Chondrocyte (in vitro differentiated cells): ENCODE results near the gene CCDC82. TPM values are rescaled to one million over a fixed set of nuclear protein-coding genes. Genes with fewer than 3 reads are reported as not detected.

ENCODE experiments used
- DNase-seq: peaks from one replicate; pipeline ENCODE4 v3.0.0; 2021; ENCODE audit warnings: mixed read lengths, low spot score
- H3K27ac Mint-ChIP-seq: one replicate; pipeline ENCODE4 v1.8.0; 2021; ENCODE audit warnings: mild to moderate bottlenecking, moderate library complexity, mixed read lengths; ENCODE audit not compliant: unreplicated experiment
- H3K27me3 Mint-ChIP-seq: 2 replicates; pipeline ENCODE4 v1.8.0; 2021; ENCODE audit warnings: low read depth, mixed read lengths
- H3K36me3 Mint-ChIP-seq: 2 replicates; pipeline ENCODE4 v1.8.0; 2021; ENCODE audit warnings: low read depth, mixed read lengths
- H3K4me1 Mint-ChIP-seq: 2 replicates; pipeline ENCODE4 v1.8.0; 2021; ENCODE audit warnings: low read depth, mild to moderate bottlenecking, mixed read lengths
- H3K4me3 Mint-ChIP-seq: one replicate; pipeline ENCODE4 v1.8.0; 2021; ENCODE audit warnings: mild to moderate bottlenecking, moderate library complexity, mixed read lengths; ENCODE audit not compliant: unreplicated experiment
- H3K9me3 Mint-ChIP-seq: 2 replicates; pipeline ENCODE4 v1.8.0; 2021; ENCODE audit warnings: low read depth, mixed read lengths
- CTCF ChIP-seq: fragments of 200-600 bp; sonication (generic); IDR thresholded peaks from 2 replicates; pipeline ENCODE4 v1.5.0; 2021; ENCODE audit warnings: antibody characterized with exemption, mild to moderate bottlenecking, moderate library complexity
- total RNA-seq: library from RNA; stranded (reverse); gene quantifications from 3 replicates; pipeline ENCODE4 v1.2.1, GENCODE V29; 2021

The CCDC82 gene
- total RNA-seq, 1 donor from 2014 or later, result 21.3 TPM

GRCh38 chr11:96322775-96323641 lies 66.7 kb downstream of the CCDC82 start:
- no peaks in the 10 kb centered on the region for H3K27me3 Mint-ChIP-seq
- TF ChIP-seq CTCF, result no peak
- no peak overlapping the region for H3K4me3 Mint-ChIP-seq
- DNase-seq, result no peak
- H3K4me1 Mint-ChIP-seq, result peaks cover 93% of the 10 kb centered on the region
- peaks cover 1% of the 10 kb centered on the region for H3K36me3 Mint-ChIP-seq
- peak overlapping the region; percentile 94 for H3K27ac Mint-ChIP-seq
- H3K9me3 Mint-ChIP-seq, result no peaks in the 10 kb centered on the region

GRCh38 chr11:96321091-96321490 lies 68.6 kb downstream of the CCDC82 start:
- DNase-seq, result no peak
- Mint-ChIP-seq H3K27me3 (no peaks in the 10 kb centered on the region), H3K4me1 (peaks cover 97% of the 10 kb centered on the region), H3K4me3 (no peak overlapping the region), H3K9me3 (no peaks in the 10 kb centered on the region), H3K36me3 (peaks cover 4% of the 10 kb centered on the region), H3K27ac (peak overlapping the region; percentile 78)
- TF ChIP-seq CTCF, result no peak

- no peak overlapping the region for H3K4me3 Mint-ChIP-seq
- peaks cover 93% of the 10 kb centered on the region for H3K4me1 Mint-ChIP-seq
- TF ChIP-seq CTCF, result no peak
- no peaks in the 10 kb centered on the region for H3K9me3 Mint-ChIP-seq
- peak overlapping the region; percentile 78 for H3K27ac Mint-ChIP-seq
- no peaks in the 10 kb centered on the region for H3K27me3 Mint-ChIP-seq
- no peak for DNase-seq
- H3K36me3 Mint-ChIP-seq, result peaks cover 4% of the 10 kb centered on the region
These were observed 69.6 kb downstream of the CCDC82 start for GRCh38 chr11:96319898-96320656.

GRCh38 chr11:96318850-96319249 lies 70.9 kb downstream of the CCDC82 start:
- no peaks in the 10 kb centered on the region for H3K9me3 Mint-ChIP-seq
- H3K4me3 Mint-ChIP-seq, result no peak overlapping the region
- peaks cover 4% of the 10 kb centered on the region for H3K36me3 Mint-ChIP-seq
- H3K27me3 Mint-ChIP-seq, result no peaks in the 10 kb centered on the region
- H3K27ac Mint-ChIP-seq, result no peak overlapping the region
- DNase-seq, result no peak
- peaks cover 93% of the 10 kb centered on the region for H3K4me1 Mint-ChIP-seq
- no peak for TF ChIP-seq CTCF

- no peak for DNase-seq
- Mint-ChIP-seq H3K27ac (no peak overlapping the region), H3K27me3 (no peaks in the 10 kb centered on the region), H3K4me1 (peaks cover 93% of the 10 kb centered on the region), H3K36me3 (peaks cover 4% of the 10 kb centered on the region), H3K9me3 (no peaks in the 10 kb centered on the region), H3K4me3 (no peak overlapping the region)
- no peak for TF ChIP-seq CTCF
These were observed 71.3 kb downstream of the CCDC82 start for GRCh38 chr11:96318399-96318798.
